PC-3 (cell line): Measurements from ENCODE around the gene ZNF831.

Experiments used
- CTCF ChIP-seq: fragments of 300-600 bp; sonication (generic); conservative IDR thresholded peaks from 2 replicates; pipeline ENCODE4 v1.5.1; 2017; ENCODE audit warnings: antibody characterized with exemption, low read depth, mild to moderate bottlenecking, low read length
- EZH2 ChIP-seq: fragments of 300-600 bp; sonication (generic); IDR thresholded peaks from one replicate; pipeline ENCODE4 v1.6.1; 2017; ENCODE audit warnings: antibody characterized with exemption, mild to moderate bottlenecking, low read length; ENCODE audit not compliant: unreplicated experiment

- TF ChIP-seq EZH2: no peak
- no peak for TF ChIP-seq CTCF
Measured at GRCh38 chr20:59259946-59260345, 96.3 kb downstream of the ZNF831 start.
